CD14-positive monocyte (primary cell): ENCODE results near the gene CABP4. TPM values are rescaled to one million over a fixed set of nuclear protein-coding genes. Genes with fewer than 3 reads are reported as not detected.
A peak's percentile ranks its signal among the peaks of the same experiment; 100 is the strongest.

Experiments
- DNase-seq, 3 donors: peaks; one replicate each; pipeline ENCODE4 v3.0.0-alpha.2; 2011 to 2022
- H2AFZ ChIP-seq: 2 replicates; pipeline ENCODE4 v1.6.0; 2012; ENCODE audit warnings: mild to moderate bottlenecking, low read depth, low read length, inconsistent platforms; ENCODE audit not compliant: insufficient read depth, poor library complexity, severe bottlenecking
- H3K27ac ChIP-seq, 2 donors: 1 replicate in 1 of 2; 2 replicates in 1 of 2; pipeline ENCODE4 v1.5.1; 2012 to 2013; ENCODE audit warnings: low read length in 2 of 2, control low read depth in 1 of 2, inconsistent platforms in 1 of 2, low read depth in 1 of 2, mild to moderate bottlenecking in 1 of 2
- H3K27me3 ChIP-seq, 2 donors: one replicate each; pipeline versions ENCODE4 v1.6.0 to v1.6.1; 2011 to 2013; ENCODE audit warnings: low read length in 2 of 2; ENCODE audit not compliant: control insufficient read depth in 2 of 2, insufficient read depth in 2 of 2
- H3K36me3 ChIP-seq, 2 donors: replicated peaks in 1 of 2; 1 replicate in 1 of 2; 2 replicates in 1 of 2; pipeline versions ENCODE4 v1.5.1 to v1.6.1; 2012 to 2013; ENCODE audit warnings: low read length in 2 of 2, control low read depth in 1 of 2, inconsistent platforms in 1 of 2, mild to moderate bottlenecking in 1 of 2; ENCODE audit not compliant: insufficient read depth in 2 of 2, control insufficient read depth in 1 of 2
- H3K4me1 ChIP-seq, 2 donors: 1 replicate in 1 of 2; 2 replicates in 1 of 2; pipeline versions ENCODE4 v1.5.1 to v1.6.1; 2012 to 2013; ENCODE audit warnings: low read length in 2 of 2, control low read depth in 1 of 2, inconsistent platforms in 1 of 2, mild to moderate bottlenecking in 1 of 2, moderate library complexity in 1 of 2; ENCODE audit not compliant: insufficient read depth in 2 of 2, control insufficient read depth in 1 of 2
- H3K4me2 ChIP-seq: replicated peaks from 2 replicates; pipeline ENCODE3; 2012; ENCODE audit warnings: low read length, moderate library complexity, mild to moderate bottlenecking; ENCODE audit not compliant: poor library complexity, severe bottlenecking; ENCODE audit errors: extremely low read depth
- H3K4me3 ChIP-seq, 3 experiments: fragments of 200-600 bp in 1 of 3; sonication (generic) in 1 of 3; replicated peaks in 1 of 3; 1 replicate in 2 of 3; 2 replicates in 1 of 3; pipeline ENCODE4 v1.5.1; 2011 to 2013; ENCODE audit warnings: low read length in 3 of 3, mild to moderate bottlenecking in 3 of 3, control low read depth in 2 of 3, low read depth in 2 of 3, inconsistent platforms in 1 of 3, moderate library complexity in 1 of 3
- H3K79me2 ChIP-seq: 2 replicates; pipeline ENCODE4 v1.6.0; 2012; ENCODE audit warnings: mild to moderate bottlenecking, control low read depth, inconsistent platforms, low read length, moderate library complexity; ENCODE audit not compliant: insufficient read depth
- H3K9ac ChIP-seq: 2 replicates; pipeline ENCODE4 v1.6.0; 2017; ENCODE audit warnings: low read length, mild to moderate bottlenecking; ENCODE audit not compliant: insufficient read depth, poor library complexity, severe bottlenecking
- H3K9me3 ChIP-seq, 2 donors: replicated peaks in 1 of 2; 1 replicate in 1 of 2; 2 replicates in 1 of 2; pipeline versions ENCODE4 v1.5.1 to v1.6.1; 2012 to 2013; ENCODE audit warnings: low read length in 2 of 2, control low read depth in 1 of 2; ENCODE audit not compliant: control insufficient read depth in 1 of 2, insufficient read depth in 1 of 2
- H4K20me1 ChIP-seq: 2 replicates; pipeline ENCODE4 v1.6.0; 2012; ENCODE audit warnings: mild to moderate bottlenecking, low read length, control low read depth, moderate library complexity; ENCODE audit not compliant: insufficient read depth
- H3K27ac Mint-ChIP-seq, 7 donors: one replicate each; pipeline ENCODE4 v1.8.0; 2020; ENCODE audit warnings: mild to moderate bottlenecking in 7 of 7, mixed read lengths in 7 of 7, moderate library complexity in 6 of 7, inconsistent platforms in 2 of 7
- H3K27me3 Mint-ChIP-seq, 3 donors: one replicate each; pipeline ENCODE4 v1.8.0; 2021 to 2022; ENCODE audit warnings: low read depth in 3 of 3, mild to moderate bottlenecking in 3 of 3, mixed read lengths in 3 of 3, moderate library complexity in 3 of 3, inconsistent platforms in 1 of 3
- H3K36me3 Mint-ChIP-seq, 2 donors: one replicate each; pipeline ENCODE4 v1.8.0; 2020; ENCODE audit warnings: mixed read lengths in 2 of 2, inconsistent platforms in 1 of 2, mild to moderate bottlenecking in 1 of 2
- H3K4me1 Mint-ChIP-seq: one replicate; pipeline ENCODE4 v1.8.0; 2020; ENCODE audit warnings: mild to moderate bottlenecking, mixed read lengths
- H3K4me3 Mint-ChIP-seq, 2 donors: one replicate each; pipeline ENCODE4 v1.8.0; 2020; ENCODE audit warnings: mild to moderate bottlenecking in 2 of 2, mixed read lengths in 2 of 2, moderate library complexity in 1 of 2
- H3K9me3 Mint-ChIP-seq, 7 donors: one replicate each; pipeline ENCODE4 v1.8.0; 2020 to 2022; ENCODE audit warnings: mixed read lengths in 7 of 7, mild to moderate bottlenecking in 6 of 7, moderate library complexity in 6 of 7, inconsistent platforms in 2 of 7
- WGBS: methylation state at CpG from one replicate; pipeline ENCODE4 v1.1.5; 2013; ENCODE audit warnings: missing lambda C conversion rate; ENCODE audit not compliant: insufficient coverage; 5-methylcytosine and 5-hydroxymethylcytosine counted together
- intact Hi-C, 2 donors: fragments of 100-400 bp; cut with micrococcal nuclease; formaldehyde crosslinking; loops; one replicate each; pipeline versions ENCODE4 v1.15.0 to v1.15.1; 2023
- polyA plus RNA-seq, 3 donors: library from polyadenylated mRNA; depleted of rRNA in 1 of 3; unstranded in 2 of 3; stranded (reverse) in 1 of 3; fragments of 300-500 nt in 2 of 3; fragments of >200 nt in 1 of 3; fragmentation: Illumina TruSeq in 2 of 3; gene quantifications; 1 replicate in 2 of 3; 2 replicates in 1 of 3; pipeline ENCODE4 v1.2.3, GENCODE V29; 2012 to 2021
- TF ChIP-seq, protein P1 (sequence below): fragments of 200-600 bp; IDR thresholded peaks from one replicate; pipeline ENCODE4 v1.8.0; 2022; ENCODE audit warnings: antibody characterized with exemption, mild to moderate bottlenecking

Gene CABP4
- polyA plus RNA-seq, 3 donors, result 0.28 to 1.7 TPM; not detected in 1

DNA sequence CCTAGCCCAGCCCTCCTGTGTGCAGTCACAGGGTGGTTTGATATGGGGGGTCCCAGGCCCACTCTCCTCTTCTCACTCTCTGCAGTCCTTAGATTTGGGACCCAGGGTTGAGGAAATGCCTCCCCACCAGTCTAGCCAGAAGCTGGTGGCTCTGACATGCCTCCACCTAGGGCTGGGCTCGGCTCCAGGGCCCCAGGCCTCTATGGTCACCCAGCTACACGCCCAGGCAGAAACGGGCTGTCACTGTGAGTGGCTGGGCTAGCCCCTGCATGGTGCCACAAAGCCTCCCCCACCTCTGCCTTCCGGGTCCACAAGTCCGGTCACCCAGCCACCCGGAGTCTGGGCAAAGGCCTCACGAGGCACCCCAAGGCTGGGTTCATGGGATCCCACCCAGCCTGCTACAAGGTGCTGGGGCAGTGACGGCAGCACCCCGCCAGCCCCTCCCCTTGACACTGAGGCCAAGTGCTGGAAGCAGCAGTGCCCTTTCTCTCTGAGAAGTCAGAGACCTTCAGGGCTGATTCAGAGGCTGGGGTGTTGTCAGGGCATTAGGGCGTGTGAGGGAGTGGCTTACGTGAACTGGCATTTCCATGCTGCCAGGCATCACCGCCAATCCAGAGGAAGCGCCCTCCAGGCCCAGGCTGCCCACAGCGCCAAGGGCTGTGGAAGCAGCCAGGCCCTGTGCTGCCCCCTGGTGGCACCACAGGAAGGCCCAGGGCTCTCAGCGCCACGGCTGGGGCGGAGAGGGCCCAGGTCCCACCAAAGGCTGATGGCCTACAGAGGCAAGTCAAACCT lies 50.6 kb downstream of the CABP4 start:
- peaks cover 0 to 4% of the 10 kb centered on the region in 2 donors for H3K27me3 ChIP-seq
- H3K9ac ChIP-seq, result peak overlapping the region; percentile 71
- TF ChIP-seq, protein P1, sequence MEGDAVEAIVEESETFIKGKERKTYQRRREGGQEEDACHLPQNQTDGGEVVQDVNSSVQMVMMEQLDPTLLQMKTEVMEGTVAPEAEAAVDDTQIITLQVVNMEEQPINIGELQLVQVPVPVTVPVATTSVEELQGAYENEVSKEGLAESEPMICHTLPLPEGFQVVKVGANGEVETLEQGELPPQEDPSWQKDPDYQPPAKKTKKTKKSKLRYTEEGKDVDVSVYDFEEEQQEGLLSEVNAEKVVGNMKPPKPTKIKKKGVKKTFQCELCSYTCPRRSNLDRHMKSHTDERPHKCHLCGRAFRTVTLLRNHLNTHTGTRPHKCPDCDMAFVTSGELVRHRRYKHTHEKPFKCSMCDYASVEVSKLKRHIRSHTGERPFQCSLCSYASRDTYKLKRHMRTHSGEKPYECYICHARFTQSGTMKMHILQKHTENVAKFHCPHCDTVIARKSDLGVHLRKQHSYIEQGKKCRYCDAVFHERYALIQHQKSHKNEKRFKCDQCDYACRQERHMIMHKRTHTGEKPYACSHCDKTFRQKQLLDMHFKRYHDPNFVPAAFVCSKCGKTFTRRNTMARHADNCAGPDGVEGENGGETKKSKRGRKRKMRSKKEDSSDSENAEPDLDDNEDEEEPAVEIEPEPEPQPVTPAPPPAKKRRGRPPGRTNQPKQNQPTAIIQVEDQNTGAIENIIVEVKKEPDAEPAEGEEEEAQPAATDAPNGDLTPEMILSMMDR, result peak; percentile 93
- H2AFZ ChIP-seq, result peak overlapping the region; percentile 37
- Mint-ChIP-seq H3K9me3 (peaks cover 0 to 1% (median 0%) of the 10 kb centered on the region in 7 donors), H3K27ac (peak overlapping the region; percentile 94 to 98 (median 98)), H3K27me3 (peaks cover 2 to 12% (median 3%) of the 10 kb centered on the region in 3 donors), H3K4me3 (peak overlapping the region; percentile 88 to 94), H3K36me3 (peaks cover 28 to 41% of the 10 kb centered on the region in 2 donors), H3K4me1 (peaks cover 44% of the 10 kb centered on the region)
- peaks cover 18 to 19% of the 10 kb centered on the region in 2 donors for H3K36me3 ChIP-seq
- peak overlapping the region; percentile 93 to 100 for H3K27ac ChIP-seq
- H4K20me1 ChIP-seq, result peaks cover 54% of the 10 kb centered on the region
- peaks cover 58 to 69% of the 10 kb centered on the region in 2 donors for H3K4me1 ChIP-seq
- H3K4me3 ChIP-seq, result peak overlapping the region; percentile 41 to 98 (median 44)
- H3K79me2 ChIP-seq, result peaks cover 44% of the 10 kb centered on the region
- no peaks in the 10 kb centered on the region for H3K9me3 ChIP-seq
- 12% methylated on average over 14 of the region's 17 CpGs for WGBS
- peak overlapping the region; percentile 99 for H3K4me2 ChIP-seq
- intact Hi-C loops, result loop anchor here (1.0 to 10.0 kb wide), 8 partner anchors 22 to 231 kb away; partner anchors contain the start of genes AIP (in 1 of the 2), POLD4 (in 1 of the 2), PPP1CA (in 1 of the 2) and RPS6KB2 (in 1 of the 2)
- peak; percentile 98 to 99 (median 99) for DNase-seq

DNA sequence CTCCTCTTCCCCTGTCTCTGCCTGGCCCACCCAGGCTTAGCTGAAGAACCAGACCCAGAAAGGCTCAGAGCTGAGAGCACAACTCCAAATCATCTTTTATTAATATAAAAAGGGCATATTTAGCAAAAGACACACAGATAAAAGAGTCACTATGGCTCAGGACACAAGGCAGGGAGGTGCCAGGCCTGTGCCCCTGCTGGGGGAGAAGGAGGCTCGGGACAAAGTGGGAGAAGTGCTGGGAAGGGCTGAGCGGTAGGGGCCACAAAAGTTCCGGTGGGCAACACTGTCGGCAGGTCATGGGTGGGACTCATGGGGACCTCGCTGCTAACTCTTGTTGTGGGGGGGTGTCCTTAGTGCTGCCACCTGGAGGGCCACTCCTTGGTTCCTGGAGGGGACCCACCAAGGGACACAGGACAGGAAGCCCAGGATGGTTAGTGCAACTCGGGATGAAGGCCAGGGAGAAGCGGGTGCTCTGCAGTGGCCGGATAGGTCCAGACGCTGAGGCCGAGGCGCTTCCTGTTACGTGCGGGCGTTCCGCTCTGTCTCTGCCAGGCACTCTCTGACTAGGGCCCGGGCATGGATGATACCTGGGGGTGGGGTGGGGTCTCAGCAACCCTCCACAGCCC lies 51.4 kb downstream of the CABP4 start:
- Histone ChIP-seq H3K9ac (no peak overlapping the region), H3K4me3 (peak overlapping the region in 1 of 3 experiments; percentile 98), H4K20me1 (peaks cover 47% of the 10 kb centered on the region), H3K9me3 (no peaks in the 10 kb centered on the region), H2AFZ (no peak overlapping the region), H3K27ac (peak overlapping the region; percentile 93 to 100), H3K36me3 (peaks cover 16 to 17% of the 10 kb centered on the region in 2 donors), H3K27me3 (peaks cover 0 to 9% of the 10 kb centered on the region in 2 donors), H3K4me2 (peak overlapping the region; percentile 97), H3K4me1 (peaks cover 51 to 62% of the 10 kb centered on the region in 2 donors), H3K79me2 (peaks cover 44% of the 10 kb centered on the region)
- peaks cover 5 to 16% (median 7%) of the 10 kb centered on the region in 3 donors for H3K27me3 Mint-ChIP-seq
- H3K36me3 Mint-ChIP-seq, result peaks cover 21 to 35% of the 10 kb centered on the region in 2 donors
- no peak for DNase-seq
- peaks cover 0 to 1% (median 0%) of the 10 kb centered on the region in 7 donors for H3K9me3 Mint-ChIP-seq
- peaks cover 37% of the 10 kb centered on the region for H3K4me1 Mint-ChIP-seq
- TF ChIP-seq, protein P1, result peak; percentile 60
- 86% methylated on average over 6 of the region's 16 CpGs for WGBS
- intact Hi-C loops, result loop anchor here (1.0 to 10.0 kb wide), 7 partner anchors 23 to 232 kb away; partner anchors contain the start of genes AIP (in 1 of the 2), POLD4 (in 1 of the 2), PPP1CA (in 1 of the 2) and RPS6KB2 (in 1 of the 2)
- peak overlapping the region; percentile 88 to 94 for H3K4me3 Mint-ChIP-seq
- peak overlapping the region; percentile 92 to 98 (median 96) for H3K27ac Mint-ChIP-seq
